Measurements from ENCODE around the gene ASXL3. TPM values are rescaled to one million over a fixed set of nuclear protein-coding genes. Genes with fewer than 3 reads are reported as not detected.

ASXL3 gene
- total RNA-seq, 1 donor from 2014 or later = under 0.01 TPM

DNA sequence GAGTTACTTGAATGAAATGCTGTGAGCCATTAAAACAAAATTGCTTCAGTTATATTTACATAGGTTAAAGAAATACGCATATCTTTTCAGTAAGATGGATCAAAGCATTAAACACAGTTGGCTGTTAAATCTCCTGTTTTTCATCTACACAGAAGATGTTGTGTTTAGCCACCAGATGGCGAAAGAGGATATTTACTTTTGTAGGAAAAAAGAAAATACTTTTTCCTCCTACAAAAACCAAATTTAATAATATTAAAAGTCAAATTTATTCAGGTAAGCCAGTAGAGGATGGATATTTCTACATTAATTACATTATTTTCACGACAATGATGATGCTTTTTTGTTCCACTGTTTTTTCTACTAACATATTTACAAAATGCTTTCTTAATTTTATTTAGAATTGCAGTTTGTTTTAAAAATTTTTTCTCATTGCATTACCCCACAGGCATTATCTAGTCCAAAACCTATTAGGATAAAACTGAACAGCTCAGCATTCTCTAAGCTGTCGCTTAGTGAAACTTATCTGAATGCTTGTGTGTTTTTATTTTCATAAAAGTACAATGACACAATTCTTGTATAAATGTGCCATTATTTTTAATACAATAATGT, 173.7 kb downstream of the ASXL3 start:
- H3K4me3 ChIP-seq (ENCODE audit: low read depth, low read length) = no peak overlapping the region
- no peaks in the 10 kb centered on the region for H3K36me3 ChIP-seq (ENCODE audit: control insufficient read depth, insufficient read depth, low read length)
- DNase-seq (ENCODE audit: low read depth) (peak; percentile 33), FAIRE-seq (no peak)
- peak; percentile 21 for TF ChIP-seq CTCF (IDR thresholded peaks at IDR 0.05; ENCODE audit: insufficient read depth, low read length, severe bottlenecking)
- no peaks in the 10 kb centered on the region for H3K27me3 ChIP-seq (ENCODE audit: control insufficient read depth, insufficient read depth, low read length)

DNA sequence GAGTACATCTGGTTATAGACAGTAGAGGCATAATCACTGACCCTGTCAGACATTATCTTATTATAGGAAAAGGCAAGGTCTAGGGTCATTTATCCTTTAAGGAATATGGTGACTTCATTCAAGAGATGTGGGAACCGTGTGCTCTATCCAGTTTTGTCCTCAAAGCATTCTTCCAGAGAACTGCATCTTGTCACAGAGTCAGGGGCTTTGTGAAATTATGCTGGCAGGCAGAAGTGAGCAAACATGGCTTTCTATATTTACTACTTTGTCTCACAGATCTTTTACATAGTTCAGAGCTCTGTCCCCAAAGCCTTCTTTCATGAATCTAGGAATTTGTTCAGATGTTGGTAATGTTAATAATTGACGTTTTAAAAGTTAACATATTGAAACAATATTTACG, 177.4 kb downstream of the ASXL3 start:
- FAIRE-seq = no peak
- TF ChIP-seq CTCF (IDR thresholded peaks at IDR 0.05; ENCODE audit: insufficient read depth, low read length, severe bottlenecking) = no peak
- no peaks in the 10 kb centered on the region for H3K36me3 ChIP-seq (ENCODE audit: control insufficient read depth, insufficient read depth, low read length)
- H3K4me3 ChIP-seq (ENCODE audit: low read depth, low read length) = no peak overlapping the region
- no peak for DNase-seq (ENCODE audit: low read depth)
- no peaks in the 10 kb centered on the region for H3K27me3 ChIP-seq (ENCODE audit: control insufficient read depth, insufficient read depth, low read length)

DNA sequence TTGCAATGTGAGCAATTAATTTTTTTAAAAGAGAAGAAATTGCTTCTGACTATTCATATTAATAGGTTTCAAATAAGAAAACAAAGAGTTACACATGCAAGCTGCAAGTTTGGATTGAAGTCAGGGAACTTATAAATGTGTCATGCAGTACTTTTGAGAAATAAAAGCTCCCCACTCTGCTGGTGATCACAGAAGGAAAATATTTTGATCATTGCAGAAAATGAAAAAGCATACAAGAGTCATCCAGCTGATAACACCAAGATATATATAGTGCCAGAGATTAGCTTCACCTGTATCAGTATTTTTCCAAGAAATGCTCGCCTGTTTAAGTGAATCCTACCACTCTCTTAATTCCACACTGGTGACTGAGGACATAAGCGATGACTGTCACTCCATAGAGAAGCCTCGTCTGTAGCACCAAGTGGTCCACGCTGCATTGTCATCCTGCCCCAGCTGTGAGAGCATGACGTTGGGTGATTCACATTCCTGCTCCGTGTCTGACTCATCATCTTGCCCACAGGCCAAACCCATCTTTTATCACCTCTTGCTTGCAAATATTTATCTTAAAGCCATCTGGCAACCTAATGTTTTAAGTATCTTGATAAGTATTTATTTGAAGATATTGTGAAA, 178.0 kb downstream of the ASXL3 start:
- Histone ChIP-seq H3K4me3 (ENCODE audit: low read depth, low read length) (no peak overlapping the region), H3K27me3 (ENCODE audit: control insufficient read depth, insufficient read depth, low read length) (no peaks in the 10 kb centered on the region), H3K36me3 (ENCODE audit: control insufficient read depth, insufficient read depth, low read length) (no peaks in the 10 kb centered on the region)
- no peak for TF ChIP-seq CTCF (IDR thresholded peaks at IDR 0.05; ENCODE audit: insufficient read depth, low read length, severe bottlenecking)
- FAIRE-seq = no peak
- peak; percentile 96 for DNase-seq (ENCODE audit: low read depth)

GRCh38 chr18:33757037-33757436, 179.0 kb downstream of the ASXL3 start:
- H3K27me3 ChIP-seq (ENCODE audit: control insufficient read depth, insufficient read depth, low read length) = no peaks in the 10 kb centered on the region
- no peaks in the 10 kb centered on the region for H3K36me3 ChIP-seq (ENCODE audit: control insufficient read depth, insufficient read depth, low read length)
- DNase-seq (ENCODE audit: low read depth) (peak; percentile 70), FAIRE-seq (no peak)
- no peak overlapping the region for H3K4me3 ChIP-seq (ENCODE audit: low read depth, low read length)
- no peak for TF ChIP-seq CTCF (IDR thresholded peaks at IDR 0.05; ENCODE audit: insufficient read depth, low read length, severe bottlenecking)

DNA sequence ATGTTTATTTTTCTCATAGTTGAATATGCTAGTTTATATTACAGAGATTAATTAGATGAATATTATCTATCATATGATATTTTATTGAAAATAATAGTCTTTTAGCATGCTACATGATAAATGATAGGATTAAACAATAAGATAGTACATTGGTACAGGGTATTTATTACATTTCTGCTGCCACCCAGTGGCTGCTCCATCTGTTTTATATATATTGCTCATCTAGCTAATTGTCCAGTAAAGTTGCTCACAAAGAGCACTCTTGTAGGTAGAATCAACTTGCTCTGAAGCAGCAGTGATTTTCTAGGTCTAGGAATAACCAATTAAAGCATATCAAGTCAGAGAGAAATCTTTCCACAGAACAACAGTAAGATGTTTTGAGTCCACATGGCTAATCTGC, 183.3 kb downstream of the ASXL3 start:
- FAIRE-seq (no peak), DNase-seq (ENCODE audit: low read depth) (peak; percentile 45)
- no peaks in the 10 kb centered on the region for H3K27me3 ChIP-seq (ENCODE audit: control insufficient read depth, insufficient read depth, low read length)
- peak; percentile 23 for TF ChIP-seq CTCF (IDR thresholded peaks at IDR 0.05; ENCODE audit: insufficient read depth, low read length, severe bottlenecking)
- no peak overlapping the region for H3K4me3 ChIP-seq (ENCODE audit: low read depth, low read length)
- H3K36me3 ChIP-seq (ENCODE audit: control insufficient read depth, insufficient read depth, low read length) = no peaks in the 10 kb centered on the region

- Histone ChIP-seq H3K27me3 (ENCODE audit: control insufficient read depth, insufficient read depth, low read length) (no peaks in the 10 kb centered on the region), H3K36me3 (ENCODE audit: control insufficient read depth, insufficient read depth, low read length) (no peaks in the 10 kb centered on the region), H3K4me3 (ENCODE audit: low read depth, low read length) (no peak overlapping the region)
- FAIRE-seq (no peak), DNase-seq (ENCODE audit: low read depth) (no peak)
- TF ChIP-seq CTCF (IDR thresholded peaks at IDR 0.05; ENCODE audit: insufficient read depth, low read length, severe bottlenecking) = no peak
These were observed 203.4 kb downstream of the ASXL3 start for GRCh38 chr18:33781429-33781828.

All from bronchial epithelial cell (primary cell).